Neural cell (in vitro differentiated cells): ENCODE results near the gene ADCY5. TPM values are rescaled to one million over a fixed set of nuclear protein-coding genes. Genes with fewer than 3 reads are reported as not detected.

Experiments
- H2AFZ ChIP-seq: fragments of 200-600, 300-800 bp; sonication (generic), shearing (Covaris generic); 2 replicates; pipeline ENCODE4 v1.6.0; 2014; ENCODE audit warnings: low read depth, mild to moderate bottlenecking, antibody characterized with exemption, low read length, moderate library complexity
- H3F3A ChIP-seq: fragments of 200-600 bp; shearing (Covaris generic); 2 replicates; pipeline ENCODE4 v1.6.1; 2016; ENCODE audit warnings: mild to moderate bottlenecking, moderate library complexity, mixed read lengths, antibody characterized with exemption, low read length; ENCODE audit not compliant: insufficient read depth, poor library complexity, severe bottlenecking
- H3K27ac ChIP-seq: fragments of 200-600, 300-800 bp; sonication (generic), shearing (Covaris generic); 2 replicates; pipeline ENCODE4 v1.5.1; 2014; ENCODE audit warnings: mild to moderate bottlenecking, low read length, moderate library complexity
- H3K27me3 ChIP-seq: fragments of 300-800, 200-600 bp; sonication (generic), shearing (Covaris generic); 2 replicates; pipeline ENCODE4 v1.6.0; 2014; ENCODE audit warnings: mild to moderate bottlenecking, low read depth, low read length, moderate library complexity; ENCODE audit not compliant: insufficient read depth
- H3K36me3 ChIP-seq: fragments of 300-800, 200-600 bp; sonication (generic), shearing (Covaris generic); 2 replicates; pipeline ENCODE4 v1.5.1; 2014; ENCODE audit warnings: mild to moderate bottlenecking, antibody characterized with exemption, low read length, moderate library complexity; ENCODE audit not compliant: insufficient read depth
- H3K4me2 ChIP-seq: fragments of 300-800, 200-600 bp; sonication (generic), shearing (Covaris generic); 2 replicates; pipeline ENCODE4 v1.6.0; 2014; ENCODE audit warnings: mild to moderate bottlenecking, low read length
- H3K4me3 ChIP-seq: fragments of 300-800, 200-600 bp; sonication (generic), shearing (Covaris generic); 2 replicates; pipeline ENCODE4 v1.5.1; 2014; ENCODE audit warnings: mild to moderate bottlenecking, low read length, moderate library complexity
- H3K79me2 ChIP-seq: fragments of 200-600 bp; shearing (Covaris generic); replicated peaks from 2 replicates; pipeline ENCODE4 v1.6.0; 2014; ENCODE audit warnings: mild to moderate bottlenecking, low read length, moderate library complexity; ENCODE audit not compliant: insufficient read depth
- H3K9ac ChIP-seq: fragments of 300-800, 200-600 bp; sonication (generic), shearing (Covaris generic); 2 replicates; pipeline ENCODE4 v1.6.1; 2016; ENCODE audit warnings: mild to moderate bottlenecking, low read length, mixed read lengths
- H3K9me2 ChIP-seq: fragments of 200-600 bp; shearing (Covaris generic); 2 replicates; pipeline ENCODE4 v1.6.1; 2016; ENCODE audit warnings: mild to moderate bottlenecking, low read length, mixed read lengths; ENCODE audit not compliant: insufficient read depth
- H3K9me3 ChIP-seq: fragments of 200-600, 300-800 bp; sonication (generic), shearing (Covaris generic); 2 replicates; pipeline ENCODE4 v1.6.1; 2016; ENCODE audit warnings: mild to moderate bottlenecking, mixed run types, low read length, moderate library complexity, mixed read lengths
- H4K20me1 ChIP-seq: fragments of 200-600 bp; shearing (Covaris generic); 2 replicates; pipeline ENCODE4 v1.6.1; 2016; ENCODE audit warnings: mild to moderate bottlenecking, mixed run types; ENCODE audit not compliant: insufficient read depth
- CTCF ChIP-seq: fragments of 450-650 bp; IDR thresholded peaks from 2 replicates; pipeline ENCODE4 v1.5.1; 2014; ENCODE audit warnings: antibody characterized with exemption, mild to moderate bottlenecking, moderate library complexity; ENCODE audit not compliant: poor library complexity, severe bottlenecking
- EP300 ChIP-seq: fragments of 450-650 bp; conservative IDR thresholded peaks from 2 replicates; pipeline ENCODE4 v1.6.1; 2014; ENCODE audit warnings: antibody characterized with exemption, mild to moderate bottlenecking, moderate library complexity; ENCODE audit not compliant: poor library complexity, severe bottlenecking
- EZH2 ChIP-seq: fragments of 200-600, 300-800 bp; shearing (Covaris generic), sonication (generic); IDR thresholded peaks from 2 replicates; pipeline ENCODE4 v1.6.1; 2014; ENCODE audit warnings: antibody characterized with exemption, low read length, borderline replicate concordance, mild to moderate bottlenecking; ENCODE audit not compliant: insufficient read depth, poor library complexity, severe bottlenecking
- MXI1 ChIP-seq: fragments of 450-650 bp; conservative IDR thresholded peaks from 2 replicates; pipeline ENCODE4 v1.6.1; 2014; ENCODE audit warnings: antibody characterized with exemption, mild to moderate bottlenecking; ENCODE audit not compliant: poor library complexity, severe bottlenecking
- POLR2AphosphoS5 ChIP-seq: IDR thresholded peaks from 2 replicates; pipeline ENCODE4 v1.6.1; 2012
- RAD21 ChIP-seq: fragments of 450-650 bp; conservative IDR thresholded peaks from 2 replicates; pipeline ENCODE4 v1.6.1; 2014; ENCODE audit warnings: antibody characterized with exemption, mild to moderate bottlenecking, moderate library complexity
- REST ChIP-seq: IDR thresholded peaks from 2 replicates; pipeline ENCODE4 v1.6.1; 2012; ENCODE audit warnings: borderline replicate concordance
- SMC3 ChIP-seq: fragments of 450-650 bp; conservative IDR thresholded peaks from 2 replicates; pipeline ENCODE4 v1.6.1; 2014; ENCODE audit warnings: antibody characterized with exemption, mild to moderate bottlenecking, moderate library complexity; ENCODE audit not compliant: poor library complexity
- TAF1 ChIP-seq: IDR thresholded peaks from 2 replicates; pipeline ENCODE4 v1.6.1; 2012; ENCODE audit warnings: low read depth
- polyA plus RNA-seq: library from polyadenylated mRNA; depleted of rRNA; stranded (reverse); fragments of >200 nt; gene quantifications from 2 replicates; pipeline ENCODE4 v1.2.3, GENCODE V29; 2014

ADCY5 gene
- polyA plus RNA-seq, 1 donor from 2014 or later, result 7.7 TPM

DNA sequence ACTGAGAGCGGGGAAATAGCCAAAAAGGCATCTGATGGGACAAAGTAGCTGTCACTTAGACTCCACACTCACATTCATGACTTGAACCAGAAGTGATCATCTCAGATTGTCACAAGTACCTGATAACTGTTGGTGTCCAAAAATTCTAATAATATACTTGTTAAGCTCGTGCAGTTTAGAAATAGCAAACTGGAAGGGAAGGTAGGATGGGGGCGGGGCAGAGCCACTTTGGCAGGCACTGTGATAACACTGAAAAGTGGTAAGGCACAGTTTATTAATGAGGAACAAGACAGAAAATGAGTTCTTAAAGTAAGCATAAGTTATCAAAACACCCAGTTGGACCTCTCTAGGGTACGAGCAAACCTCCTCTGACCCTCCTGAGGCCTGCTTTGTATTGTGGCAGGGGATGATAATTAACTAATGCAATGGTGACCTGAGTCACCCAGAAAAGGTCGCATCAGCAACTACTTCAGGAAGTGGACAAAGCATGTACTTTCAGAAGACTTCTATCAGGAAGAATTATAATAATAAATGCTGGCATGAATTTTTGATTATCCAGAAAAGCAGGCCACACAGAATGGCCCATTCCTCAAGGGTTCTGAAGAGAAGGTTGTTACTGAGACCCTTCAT, 54.4 kb downstream of the ADCY5 start:
- no peak overlapping the region for H2AFZ ChIP-seq

More for the DNA sequence above, 54.4 kb downstream of the ADCY5 start:
- Histone ChIP-seq H3K9ac (no peak overlapping the region), H3K27ac (no peak overlapping the region), H3K9me3 (no peaks in the 10 kb centered on the region), H3K4me3 (no peak overlapping the region), H3K9me2 (no peaks in the 10 kb centered on the region), H4K20me1 (no peaks in the 10 kb centered on the region), H3K27me3 (no peaks in the 10 kb centered on the region), H3K36me3 (no peaks in the 10 kb centered on the region), H3K79me2 (no peaks in the 10 kb centered on the region), H3K4me2 (no peak overlapping the region), H3F3A (no peaks in the 10 kb centered on the region)
- TF ChIP-seq POLR2AphosphoS5 (no peak), EP300 (no peak), RAD21 (no peak), CTCF (no peak), EZH2 (no peak), SMC3 (no peak), TAF1 (no peak), MXI1 (no peak), REST (no peak)
